HepG2 (cell line): ENCODE results near the gene CNPY4. TPM values are rescaled to one million over a fixed set of nuclear protein-coding genes. Genes with fewer than 3 reads are reported as not detected.

Experiments
- BCLAF1 ChIP-seq: fragments of 450-650 bp; IDR thresholded peaks from 2 replicates; pipeline ENCODE4 v1.6.1; 2017; ENCODE audit warnings: mild to moderate bottlenecking
- ETV5 ChIP-seq: IDR thresholded peaks from 2 replicates; pipeline ENCODE4 v1.6.1; 2018; ENCODE audit warnings: missing biosample characterization, missing genetic modification reagents, inconsistent platforms, borderline replicate concordance
- HDAC1 ChIP-seq: sonication (generic); formaldehyde crosslinking; IDR thresholded peaks from 2 replicates; pipeline ENCODE4 v1.5.1; 2020; ENCODE audit warnings: mild to moderate bottlenecking, missing genetic modification reagents
- KAT7 ChIP-seq: IDR thresholded peaks from 2 replicates; pipeline ENCODE4 v1.6.1; 2018; ENCODE audit warnings: borderline replicate concordance, missing compliant biosample characterization
- KDM1A ChIP-seq: IDR thresholded peaks from 2 replicates; pipeline ENCODE4 v1.6.1; 2016; ENCODE audit warnings: missing compliant biosample characterization
- KDM5A ChIP-seq: fragments of 200-600 bp; sonication (generic); IDR thresholded peaks from 2 replicates; pipeline ENCODE4 v1.7.0; 2018; ENCODE audit warnings: antibody characterized with exemption, mild to moderate bottlenecking, low read length, borderline replicate concordance
- MAFG ChIP-seq: sonication (generic); formaldehyde crosslinking; IDR thresholded peaks from 2 replicates; pipeline ENCODE4 v1.5.1; 2020; ENCODE audit warnings: mild to moderate bottlenecking, missing genetic modification reagents
- PAX8 ChIP-seq: sonication (generic); formaldehyde crosslinking; IDR thresholded peaks from 2 replicates; pipeline ENCODE4 v1.8.0; 2022; ENCODE audit warnings: mild to moderate bottlenecking, missing genetic modification reagents, borderline replicate concordance
- RORA ChIP-seq: sonication (generic); formaldehyde crosslinking; IDR thresholded peaks from 2 replicates; pipeline ENCODE4 v1.5.0; 2020; ENCODE audit warnings: mild to moderate bottlenecking, missing genetic modification reagents, moderate library complexity
- SMAD3 ChIP-seq: sonication (generic); formaldehyde crosslinking; IDR thresholded peaks from 2 replicates; pipeline ENCODE4 v1.4.0; 2020; ENCODE audit warnings: missing genetic modification reagents
- SOX13 ChIP-seq, 3 experiments: fragments of 450-650 bp in 1 of 3; sonication (generic) in 1 of 3; formaldehyde crosslinking in 1 of 3; IDR thresholded peaks in 2 of 3; conservative IDR thresholded peaks in 1 of 3; 2 replicates each; pipeline versions ENCODE4 v1.5.0 to v1.6.1; 2016 to 2020; ENCODE audit warnings: antibody characterized with exemption in 1 of 3, mild to moderate bottlenecking in 1 of 3, missing compliant biosample characterization in 1 of 3, missing genetic modification reagents in 1 of 3, moderate library complexity in 1 of 3
- ZBTB25 ChIP-seq: IDR thresholded peaks from 2 replicates; pipeline ENCODE4 v1.6.1; 2018; ENCODE audit warnings: missing genetic modification reagents
- ZNF256 ChIP-seq: sonication (generic); formaldehyde crosslinking; conservative IDR thresholded peaks from 2 replicates; pipeline ENCODE4 v1.4.0; 2020; ENCODE audit warnings: missing genetic modification reagents
- ZNF264 ChIP-seq: sonication (generic); formaldehyde crosslinking; IDR thresholded peaks from 2 replicates; pipeline ENCODE4 v1.4.0; 2020; ENCODE audit warnings: missing genetic modification reagents
- ZNF441 ChIP-seq: sonication (generic); formaldehyde crosslinking; IDR thresholded peaks from 2 replicates; pipeline ENCODE4 v1.7.0; 2021; ENCODE audit warnings: missing genetic modification reagents, borderline replicate concordance
- ZNF446 ChIP-seq: sonication (generic); formaldehyde crosslinking; IDR thresholded peaks from 2 replicates; pipeline ENCODE4 v1.5.0; 2020; ENCODE audit warnings: mild to moderate bottlenecking, missing genetic modification reagents
- ZNF503 ChIP-seq: sonication (generic); formaldehyde crosslinking; IDR thresholded peaks from 2 replicates; pipeline ENCODE4 v1.4.0; 2020; ENCODE audit warnings: missing genetic modification reagents
- ZNF564 ChIP-seq: sonication (generic); formaldehyde crosslinking; IDR thresholded peaks from 2 replicates; pipeline ENCODE4 v1.8.1; 2023; ENCODE audit warnings: mild to moderate bottlenecking, missing genetic modification reagents
- ZNF703 ChIP-seq: sonication (generic); formaldehyde crosslinking; IDR thresholded peaks from 2 replicates; pipeline ENCODE4 v1.5.1; 2020; ENCODE audit warnings: missing genetic modification reagents, mild to moderate bottlenecking, moderate library complexity, borderline replicate concordance
- ZSCAN31 ChIP-seq: sonication (generic); formaldehyde crosslinking; IDR thresholded peaks from 2 replicates; pipeline ENCODE4 v1.5.0; 2020; ENCODE audit warnings: low read depth, mild to moderate bottlenecking, missing genetic modification reagents
- polyA plus RNA-seq, 8 experiments: library from polyadenylated mRNA; depleted of rRNA in 3 of 8; stranded (reverse) in 7 of 8; unstranded in 1 of 8; fragments of >200 nt; fragmentation: Illumina TruSeq in 4 of 8; extraction: Trizol in 4 of 8; gene quantifications; 2 replicates each; pipeline versions ENCODE4 v1.2.1 to v1.2.3, GENCODE V29; 2011 to 2016; ENCODE audit warnings: low read depth in 4 of 8, missing spikeins in 1 of 8, mixed read lengths in 1 of 8; ENCODE audit not compliant: insufficient read depth in 1 of 8
- total RNA-seq, 5 experiments: library from RNA; depleted of rRNA; stranded (reverse); fragments of >200 nt; fragmentation: Illumina TruSeq; extraction: Trizol; gene quantifications; 2 replicates each; pipeline ENCODE4 v1.2.3, GENCODE V29; 2016; ENCODE audit warnings: low read depth in 1 of 5
- TF ChIP-seq, protein P1 (sequence below): sonication (generic); formaldehyde crosslinking; IDR thresholded peaks from 2 replicates; pipeline ENCODE4 v1.4.0; 2020; ENCODE audit warnings: mild to moderate bottlenecking, missing genetic modification reagents
- TF ChIP-seq, protein P2 (sequence below): sonication (generic); formaldehyde crosslinking; IDR thresholded peaks from 2 replicates; pipeline ENCODE4 v1.4.0; 2020; ENCODE audit warnings: low read depth, mild to moderate bottlenecking, missing genetic modification reagents

Gene CNPY4
- total and polyA plus RNA-seq, 2 of the 13 experiments (the other 11 are each of a cell fraction or from before 2014, with no cell fraction given), result 6.2 to 12.7 TPM

GRCh38 chr7:100101016-100101862 lies 18.2 kb upstream of the CNPY4 start, which contains the start of the genes AP4M1 and MCM7 (continued):
- TF ChIP-seq RORA (CRISPR knock-in tag) (no peak), SOX13 (IDR thresholded peaks at IDR 0.05) (no peak), SOX13 (CRISPR knock-in tag; conservative IDR thresholded peaks at IDR 0.05 in 1 of 2, IDR thresholded peaks at IDR 0.05 in 1 of 2) (peak in 1 of 2 experiments; percentile 20; a peak in 1 of 4 replicates), PAX8 (CRISPR knock-in tag) (no peak), ZNF446 (CRISPR knock-in tag) (no peak), MAFG (CRISPR knock-in tag) (no peak), BCLAF1 (no peak), KDM5A (peak; percentile 66), HDAC1 (CRISPR knock-in tag) (peak; percentile 88), ZSCAN31 (no peak; the same call in 1 of the 2 replicates), ZNF256 (CRISPR knock-in tag) (no peak; the same call in 1 of the 2 replicates), ETV5 (CRISPR knock-in tag) (peak; percentile 5; the same call in 1 of the 2 replicates), ZNF503 (CRISPR knock-in tag) (no peak; the same call in 1 of the 2 replicates), KDM1A (CRISPR knock-in tag) (no peak), ZBTB25 (no peak; the same call in 1 of the 2 replicates), ZNF564 (CRISPR knock-in tag) (peak; percentile 51; the same call in 1 of the 2 replicates), ZNF441 (CRISPR knock-in tag) (no peak), KAT7 (CRISPR knock-in tag) (no peak), ZNF264 (CRISPR knock-in tag) (no peak), SMAD3 (no peak), ZNF703 (CRISPR knock-in tag) (no peak; the same call in 1 of the 2 replicates)
- TF ChIP-seq, protein P1, sequence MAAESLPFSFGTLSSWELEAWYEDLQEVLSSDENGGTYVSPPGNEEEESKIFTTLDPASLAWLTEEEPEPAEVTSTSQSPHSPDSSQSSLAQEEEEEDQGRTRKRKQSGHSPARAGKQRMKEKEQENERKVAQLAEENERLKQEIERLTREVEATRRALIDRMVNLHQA (CRISPR knock-in tag), result no peak
- TF ChIP-seq, protein P2, sequence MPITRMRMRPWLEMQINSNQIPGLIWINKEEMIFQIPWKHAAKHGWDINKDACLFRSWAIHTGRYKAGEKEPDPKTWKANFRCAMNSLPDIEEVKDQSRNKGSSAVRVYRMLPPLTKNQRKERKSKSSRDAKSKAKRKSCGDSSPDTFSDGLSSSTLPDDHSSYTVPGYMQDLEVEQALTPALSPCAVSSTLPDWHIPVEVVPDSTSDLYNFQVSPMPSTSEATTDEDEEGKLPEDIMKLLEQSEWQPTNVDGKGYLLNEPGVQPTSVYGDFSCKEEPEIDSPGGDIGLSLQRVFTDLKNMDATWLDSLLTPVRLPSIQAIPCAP (CRISPR knock-in tag), result no peak
